BJ (cell line): ENCODE results near the gene TLCD3A. TPM values are rescaled to one million over a fixed set of nuclear protein-coding genes. Genes with fewer than 3 reads are reported as not detected.

Experiments used
- CTCF ChIA-PET: fragments of 350-600 bp; formaldehyde crosslinking; extraction: SDS; loops from one replicate; lab custom pipeline; 2021; ENCODE audit warnings: antibody characterized with exemption, inconsistent platforms; lab: Yijun Ruan, JAX
- POLR2A ChIA-PET: fragments of 300-600 bp; sonication (Branson Sonifier 250); formaldehyde crosslinking; extraction: SDS; loops from one replicate; lab custom pipeline; 2021; ENCODE audit warnings: antibody characterized with exemption; lab: Charles Lee
- DNase-seq: peaks from one replicate; pipeline ENCODE4 v3.0.0-alpha.2; 2011; ENCODE audit warnings: low read depth
- H3K27me3 ChIP-seq: 2 replicates; pipeline ENCODE4 v1.6.0; 2011; ENCODE audit warnings: low read length; ENCODE audit not compliant: control insufficient read depth, insufficient read depth
- H3K36me3 ChIP-seq: 2 replicates; pipeline ENCODE4 v1.5.1; 2011; ENCODE audit warnings: low read length; ENCODE audit not compliant: control insufficient read depth, insufficient read depth
- H3K4me3 ChIP-seq: 2 replicates; pipeline ENCODE4 v1.5.1; 2011; ENCODE audit warnings: low read depth, mild to moderate bottlenecking, control low read depth, low read length
- CTCF ChIP-seq: IDR thresholded peaks from 2 replicates; pipeline ENCODE4 v1.5.1; 2011; ENCODE audit warnings: low read depth, mild to moderate bottlenecking, control low read depth, inconsistent platforms, low read length, moderate library complexity; ENCODE audit not compliant: insufficient read depth
- polyA plus RNA-seq: library from polyadenylated mRNA; depleted of rRNA; stranded (reverse); fragments of >200 nt; gene quantifications from 2 replicates; pipeline ENCODE4 v1.2.3, GENCODE V29; 2011

TLCD3A gene
- polyA plus RNA-seq, 1 experiment: 45.8 TPM

- Histone ChIP-seq H3K27me3 (no peaks in the 10 kb centered on the region), H3K4me3 (no peak overlapping the region), H3K36me3 (peaks cover 34% of the 10 kb centered on the region)
- CTCF ChIA-PET: no interaction called here
- no peak for TF ChIP-seq CTCF
- POLR2A ChIA-PET: no interaction called here
- DNase-seq: no peak
These were observed 9.9 kb downstream of the TLCD3A start for GRCh38 chr17:742147-742793.

GRCh38 chr17:743139-743538, 10.7 kb downstream of the TLCD3A start:
- TF ChIP-seq CTCF: no peak
- POLR2A ChIA-PET: interaction anchor here (0.6 kb wide), 1 partner anchor 10 kb away, joined by 3 read pairs; no protein-coding TSS in a partner anchor
- no peak for DNase-seq
- H3K4me3 ChIP-seq: no peak overlapping the region
- H3K36me3 ChIP-seq: peaks cover 38% of the 10 kb centered on the region
- H3K27me3 ChIP-seq: no peaks in the 10 kb centered on the region
- CTCF ChIA-PET: interaction anchor here (1.2 kb wide), 1 partner anchor 10 kb away, joined by 4 read pairs; no protein-coding TSS in a partner anchor

GRCh38 chr17:744937-745336, 12.5 kb downstream of the TLCD3A start:
- peaks cover 38% of the 10 kb centered on the region for H3K36me3 ChIP-seq
- ChIA-PET CTCF (interaction anchor here (0.6 to 1.7 kb wide), 3 partner anchors 37 to 252 kb away, joined by 3 to 4 read pairs (median 3); partner anchors contain the start of genes GLOD4, MRM3 and TIMM22), POLR2A (no interaction called here)
- no peaks in the 10 kb centered on the region for H3K27me3 ChIP-seq
- H3K4me3 ChIP-seq: no peak overlapping the region
- no peak for DNase-seq
- TF ChIP-seq CTCF: no peak

- ChIA-PET POLR2A (no interaction called here), CTCF (interaction anchor here (0.6 to 1.7 kb wide), 3 partner anchors 10 to 236 kb away, joined by 3 to 4 read pairs (median 3); partner anchors contain the start of genes GLOD4 and MRM3)
- Histone ChIP-seq H3K36me3 (peaks cover 36% of the 10 kb centered on the region), H3K4me3 (no peak overlapping the region), H3K27me3 (no peaks in the 10 kb centered on the region)
- DNase-seq: no peak
- TF ChIP-seq CTCF: no peak
These were observed 13.0 kb downstream of the TLCD3A start for GRCh38 chr17:745406-745805.

GRCh38 chr17:746181-746580, 13.8 kb downstream of the TLCD3A start:
- Histone ChIP-seq H3K27me3 (no peaks in the 10 kb centered on the region), H3K36me3 (peaks cover 31% of the 10 kb centered on the region), H3K4me3 (no peak overlapping the region)
- no peak for DNase-seq
- no peak for TF ChIP-seq CTCF
- CTCF ChIA-PET: interaction anchor here (1.7 kb wide), 1 partner anchor 235 kb away, joined by 4 read pairs; no protein-coding TSS in a partner anchor
- POLR2A ChIA-PET: no interaction called here
